GM12878 (cell line): Measurements from ENCODE around the gene NECAB2. TPM values are rescaled to one million over a fixed set of nuclear protein-coding genes. Genes with fewer than 3 reads are reported as not detected.

Experiments used
- ATAC-seq: fragments of 200-7000 bp; cut with Tn5 transposase; 3 replicates; pipeline ENCODE4 v1.9.1; 2020; ENCODE audit warnings: mild to moderate bottlenecking, moderate library complexity
- BruUV-seq: library from RNA; stranded (reverse); fragments of 400-500 nt; replicated peaks from 2 replicates; lab custom pipeline; 2021; lab: Mats Ljungman, UMichigan
- CTCF ChIA-PET: fragments of 300-600 bp; sonication (Branson Sonifier 250); formaldehyde crosslinking; extraction: SDS; loops from one replicate; lab custom pipeline; 2021; ENCODE audit warnings: inconsistent platforms; lab: Yijun Ruan, JAX
- POLR2A ChIA-PET: fragments of 350-600 bp; formaldehyde crosslinking; extraction: SDS; loops from one replicate; lab custom pipeline; 2021; ENCODE audit warnings: inconsistent platforms; lab: Charles Lee
- RAD21 ChIA-PET: fragments of 300-600 bp; sonication (Branson Sonifier 250); formaldehyde crosslinking; loops from one replicate; lab custom pipeline; 2023; ENCODE audit warnings: antibody characterized with exemption; ENCODE audit not compliant: unreplicated experiment; lab: Charles Lee
- SMC1A ChIA-PET: fragments of 300-600 bp; sonication (Branson Sonifier 250); formaldehyde crosslinking; loops from one replicate; lab custom pipeline; 2023; ENCODE audit not compliant: unreplicated experiment, uncharacterized antibody; lab: Charles Lee
- DNase-seq: peaks from one replicate; pipeline ENCODE4 v3.0.0-alpha.2; 2011; ENCODE audit warnings: low read depth, low spot score
- FAIRE-seq: peaks from 3 replicates; lab custom pipeline; 2011; peaks lifted over from hg19 to GRCh38; lab: Jason Lieb, UNC
- H2AFZ ChIP-seq: 2 replicates; pipeline ENCODE4 v1.6.0; 2011; ENCODE audit warnings: low read depth, low read length, control low read depth; ENCODE audit not compliant: control insufficient read depth
- H3K27ac ChIP-seq: 2 replicates; pipeline ENCODE4 v1.5.1; 2011; ENCODE audit warnings: control low read depth; ENCODE audit not compliant: control insufficient read depth, insufficient read depth
- H3K27me3 ChIP-seq, 2 experiments: replicated peaks in 1 of 2; 2 replicates each; pipeline versions ENCODE4 v1.6.0 to v1.6.1; 2011; ENCODE audit warnings: low read length in 1 of 2; ENCODE audit not compliant: control insufficient read depth in 2 of 2, insufficient read depth in 2 of 2
- H3K36me3 ChIP-seq, 2 experiments: 2 replicates each; pipeline ENCODE4 v1.5.1; 2011; ENCODE audit warnings: low read length in 1 of 2; ENCODE audit not compliant: control insufficient read depth in 2 of 2, insufficient read depth in 2 of 2
- H3K4me1 ChIP-seq: 2 replicates; pipeline ENCODE4 v1.6.1; 2011; ENCODE audit warnings: mild to moderate bottlenecking, low read length, moderate library complexity, mixed read lengths; ENCODE audit not compliant: control insufficient read depth, insufficient read depth
- H3K4me2 ChIP-seq: 2 replicates; pipeline ENCODE4 v1.6.0; 2011; ENCODE audit warnings: control low read depth; ENCODE audit not compliant: control insufficient read depth, insufficient read depth
- H3K4me3 ChIP-seq: fragments of 200-600 bp; sonication (generic); 2 replicates; pipeline ENCODE4 v1.5.1; 2016
- H3K79me2 ChIP-seq: 2 replicates; pipeline ENCODE4 v1.6.0; 2011; ENCODE audit warnings: low read length; ENCODE audit not compliant: control insufficient read depth, insufficient read depth
- H3K9ac ChIP-seq: 2 replicates; pipeline ENCODE4 v1.8.0; 2011; ENCODE audit warnings: low read length, control low read depth, mixed read lengths; ENCODE audit not compliant: control insufficient read depth, insufficient read depth
- H3K9me3 ChIP-seq: replicated peaks from 3 replicates; pipeline ENCODE4 v1.5.1; 2011; ENCODE audit warnings: mild to moderate bottlenecking, low read length; ENCODE audit not compliant: control insufficient read depth, insufficient read depth
- H4K20me1 ChIP-seq: 2 replicates; pipeline ENCODE4 v1.6.0; 2011; ENCODE audit not compliant: control insufficient read depth, insufficient read depth
- ATF2 ChIP-seq: IDR thresholded peaks from 2 replicates; pipeline ENCODE4 v1.6.1; 2012; ENCODE audit warnings: low read length, inconsistent platforms
- BCL3 ChIP-seq: IDR thresholded peaks from 2 replicates; pipeline ENCODE4 v1.6.1; 2011; ENCODE audit warnings: borderline replicate concordance, low read depth, mild to moderate bottlenecking, moderate library complexity, low read length; ENCODE audit not compliant: insufficient read depth, poor library complexity, severe bottlenecking
- FOXK2 ChIP-seq: fragments of 450-650 bp; IDR thresholded peaks from 2 replicates; pipeline ENCODE4 v1.6.1; 2017; ENCODE audit warnings: mild to moderate bottlenecking, moderate library complexity
- HCFC1 ChIP-seq: fragments of 150-350 bp; IDR thresholded peaks from 2 replicates; pipeline ENCODE4 v1.6.1; 2014; ENCODE audit warnings: low read length
- HDAC2 ChIP-seq: fragments of 200-600 bp; sonication (generic); IDR thresholded peaks from 2 replicates; pipeline ENCODE4 v1.6.1; 2017
- MEF2A ChIP-seq: IDR thresholded peaks from 2 replicates; pipeline ENCODE4 v1.6.1; 2011; ENCODE audit warnings: low read depth, mild to moderate bottlenecking, low read length, moderate library complexity; ENCODE audit not compliant: insufficient read depth
- NFYB ChIP-seq: IDR thresholded peaks from 2 replicates; pipeline ENCODE4 v1.6.1; 2011; ENCODE audit warnings: low read depth, mild to moderate bottlenecking, low read length, improper control_type of control experiment, moderate library complexity; ENCODE audit not compliant: insufficient read depth
- RCOR1 ChIP-seq: conservative IDR thresholded peaks from 2 replicates; pipeline ENCODE4 v1.6.1; 2012; ENCODE audit warnings: low read depth, low read length, improper control_type of control experiment
- SREBF1 ChIP-seq: IDR thresholded peaks from 2 replicates; pipeline ENCODE4 v1.6.1; 2012; ENCODE audit warnings: mild to moderate bottlenecking, low read length
- ZBED1 ChIP-seq: IDR thresholded peaks from 2 replicates; pipeline ENCODE4 v1.6.1; 2016; ENCODE audit warnings: borderline replicate concordance
- WGBS: methylation state at CpG from one replicate; pipeline ENCODE4 v1.1.6; 2016; ENCODE audit warnings: low lambda C conversion rate; ENCODE audit not compliant: insufficient replicate concordance, insufficient coverage; ENCODE audit errors: missing lambda C conversion rate; 5-methylcytosine and 5-hydroxymethylcytosine counted together
- in situ Hi-C: fragments of 300-500 bp; cut with MboI; formaldehyde crosslinking; loops from 9 replicates; pipeline ENCODE4 v1.14.3; 2018; ENCODE audit warnings: mixed read lengths
- intact Hi-C: fragments of 100-400 bp; cut with micrococcal nuclease; formaldehyde crosslinking; loops from one replicate; pipeline ENCODE4 v1.14.2; 2022; ENCODE audit not compliant: unreplicated experiment
- polyA plus RNA-seq, 11 experiments: library from polyadenylated mRNA; depleted of rRNA in 4 of 11; unstranded in 6 of 11; stranded (reverse) in 5 of 11; fragments of >200 nt; fragmentation: Nextera tagmentation in 4 of 11; fragmentation: Illumina TruSeq in 1 of 11; extraction: Ambion mirVana in 4 of 11; extraction: Trizol in 1 of 11; gene quantifications; 1 replicate in 1 of 11; 2 replicates in 10 of 11; pipeline versions ENCODE4 v1.2.1 to v1.2.3, GENCODE V29; 2011 to 2016; ENCODE audit warnings: inconsistent platforms in 2 of 11, missing spikeins in 2 of 11, low read depth in 1 of 11
- total RNA-seq, 4 experiments: library from RNA; depleted of rRNA in 3 of 4; stranded (reverse); fragments of >200 nt in 3 of 4; fragmentation: Illumina TruSeq in 1 of 4; extraction: Trizol in 1 of 4; gene quantifications; 2 replicates each; pipeline versions ENCODE4 v1.2.1 to v1.2.3, GENCODE V29; 2013 to 2021
- TF ChIP-seq, protein P1 (sequence below): fragments of 450-650 bp; IDR thresholded peaks from 2 replicates; pipeline ENCODE4 v1.6.1; 2016; ENCODE audit warnings: mild to moderate bottlenecking, moderate library complexity, borderline replicate concordance
- TF ChIP-seq, protein P2 (sequence below): fragments of 450-650 bp; formaldehyde crosslinking; IDR thresholded peaks from 2 replicates; pipeline ENCODE4 v1.4.0; 2020; ENCODE audit warnings: mild to moderate bottlenecking, moderate library complexity

Gene NECAB2
- total and polyA plus RNA-seq, 10 of the 15 experiments (the other 5 are each of a cell fraction or from before 2014, with no cell fraction given) = not detected

GRCh38 chr16:83951544-83951943, 16.5 kb upstream of the NECAB2 start (continued):
- TF ChIP-seq, protein P1, sequence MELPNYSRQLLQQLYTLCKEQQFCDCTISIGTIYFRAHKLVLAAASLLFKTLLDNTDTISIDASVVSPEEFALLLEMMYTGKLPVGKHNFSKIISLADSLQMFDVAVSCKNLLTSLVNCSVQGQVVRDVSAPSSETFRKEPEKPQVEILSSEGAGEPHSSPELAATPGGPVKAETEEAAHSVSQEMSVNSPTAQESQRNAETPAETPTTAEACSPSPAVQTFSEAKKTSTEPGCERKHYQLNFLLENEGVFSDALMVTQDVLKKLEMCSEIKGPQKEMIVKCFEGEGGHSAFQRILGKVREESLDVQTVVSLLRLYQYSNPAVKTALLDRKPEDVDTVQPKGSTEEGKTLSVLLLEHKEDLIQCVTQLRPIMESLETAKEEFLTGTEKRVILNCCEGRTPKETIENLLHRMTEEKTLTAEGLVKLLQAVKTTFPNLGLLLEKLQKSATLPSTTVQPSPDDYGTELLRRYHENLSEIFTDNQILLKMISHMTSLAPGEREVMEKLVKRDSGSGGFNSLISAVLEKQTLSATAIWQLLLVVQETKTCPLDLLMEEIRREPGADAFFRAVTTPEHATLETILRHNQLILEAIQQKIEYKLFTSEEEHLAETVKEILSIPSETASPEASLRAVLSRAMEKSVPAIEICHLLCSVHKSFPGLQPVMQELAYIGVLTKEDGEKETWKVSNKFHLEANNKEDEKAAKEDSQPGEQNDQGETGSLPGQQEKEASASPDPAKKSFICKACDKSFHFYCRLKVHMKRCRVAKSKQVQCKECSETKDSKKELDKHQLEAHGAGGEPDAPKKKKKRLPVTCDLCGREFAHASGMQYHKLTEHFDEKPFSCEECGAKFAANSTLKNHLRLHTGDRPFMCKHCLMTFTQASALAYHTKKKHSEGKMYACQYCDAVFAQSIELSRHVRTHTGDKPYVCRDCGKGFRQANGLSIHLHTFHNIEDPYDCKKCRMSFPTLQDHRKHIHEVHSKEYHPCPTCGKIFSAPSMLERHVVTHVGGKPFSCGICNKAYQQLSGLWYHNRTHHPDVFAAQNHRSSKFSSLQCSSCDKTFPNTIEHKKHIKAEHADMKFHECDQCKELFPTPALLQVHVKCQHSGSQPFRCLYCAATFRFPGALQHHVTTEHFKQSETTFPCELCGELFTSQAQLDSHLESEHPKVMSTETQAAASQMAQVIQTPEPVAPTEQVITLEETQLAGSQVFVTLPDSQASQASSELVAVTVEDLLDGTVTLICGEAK = no peak
- TF ChIP-seq RCOR1 = no peak
- TF ChIP-seq, protein P2, sequence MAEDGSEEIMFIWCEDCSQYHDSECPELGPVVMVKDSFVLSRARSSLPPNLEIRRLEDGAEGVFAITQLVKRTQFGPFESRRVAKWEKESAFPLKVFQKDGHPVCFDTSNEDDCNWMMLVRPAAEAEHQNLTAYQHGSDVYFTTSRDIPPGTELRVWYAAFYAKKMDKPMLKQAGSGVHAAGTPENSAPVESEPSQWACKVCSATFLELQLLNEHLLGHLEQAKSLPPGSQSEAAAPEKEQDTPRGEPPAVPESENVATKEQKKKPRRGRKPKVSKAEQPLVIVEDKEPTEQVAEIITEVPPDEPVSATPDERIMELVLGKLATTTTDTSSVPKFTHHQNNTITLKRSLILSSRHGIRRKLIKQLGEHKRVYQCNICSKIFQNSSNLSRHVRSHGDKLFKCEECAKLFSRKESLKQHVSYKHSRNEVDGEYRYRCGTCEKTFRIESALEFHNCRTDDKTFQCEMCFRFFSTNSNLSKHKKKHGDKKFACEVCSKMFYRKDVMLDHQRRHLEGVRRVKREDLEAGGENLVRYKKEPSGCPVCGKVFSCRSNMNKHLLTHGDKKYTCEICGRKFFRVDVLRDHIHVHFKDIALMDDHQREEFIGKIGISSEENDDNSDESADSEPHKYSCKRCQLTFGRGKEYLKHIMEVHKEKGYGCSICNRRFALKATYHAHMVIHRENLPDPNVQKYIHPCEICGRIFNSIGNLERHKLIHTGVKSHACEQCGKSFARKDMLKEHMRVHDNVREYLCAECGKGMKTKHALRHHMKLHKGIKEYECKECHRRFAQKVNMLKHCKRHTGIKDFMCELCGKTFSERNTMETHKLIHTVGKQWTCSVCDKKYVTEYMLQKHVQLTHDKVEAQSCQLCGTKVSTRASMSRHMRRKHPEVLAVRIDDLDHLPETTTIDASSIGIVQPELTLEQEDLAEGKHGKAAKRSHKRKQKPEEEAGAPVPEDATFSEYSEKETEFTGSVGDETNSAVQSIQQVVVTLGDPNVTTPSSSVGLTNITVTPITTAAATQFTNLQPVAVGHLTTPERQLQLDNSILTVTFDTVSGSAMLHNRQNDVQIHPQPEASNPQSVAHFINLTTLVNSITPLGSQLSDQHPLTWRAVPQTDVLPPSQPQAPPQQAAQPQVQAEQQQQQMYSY (CRISPR knock-in tag) = no peak

DNA sequence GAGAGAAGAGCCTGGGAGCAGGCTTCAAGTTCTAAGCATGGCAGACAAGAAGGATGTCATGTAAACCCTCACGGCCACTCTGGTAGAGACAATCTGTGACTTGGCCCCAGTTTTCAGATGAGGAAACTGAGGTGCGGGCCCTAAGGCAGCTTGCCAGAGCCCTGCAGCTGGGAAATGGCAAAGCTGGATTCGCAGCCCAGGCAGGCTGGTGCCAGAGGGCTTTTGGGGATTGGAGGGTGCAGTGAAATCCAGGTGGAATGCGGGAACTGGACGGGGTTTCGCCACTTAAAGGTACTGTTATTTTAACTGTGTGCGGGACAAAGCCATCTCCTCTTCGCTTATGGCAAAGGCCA, 15.5 kb upstream of the NECAB2 start:
- Histone ChIP-seq H3K9ac (no peak overlapping the region), H3K36me3 (no peaks in the 10 kb centered on the region), H3K9me3 (no peaks in the 10 kb centered on the region), H3K4me2 (peak overlapping the region; percentile 97; the same call in 1 of the 2 replicates), H3K4me3 (no peak overlapping the region), H3K27me3 (no peaks in the 10 kb centered on the region), H4K20me1 (no peaks in the 10 kb centered on the region), H3K4me1 (peaks cover 3% of the 10 kb centered on the region; the same call in 1 of the 2 replicates), H3K27ac (no peak overlapping the region), H2AFZ (peak overlapping the region; percentile 46; the same call in 1 of the 2 replicates), H3K79me2 (no peaks in the 10 kb centered on the region)
- ATAC-seq (no peak), DNase-seq (no peak), FAIRE-seq (no peak)
- intact Hi-C loops (loop anchor here (10.0 kb wide), 2 partner anchors 352 to 552 kb away; partner anchors contain the start of gene MEAK7), in situ Hi-C loops (loop anchor here (10.0 kb wide), 1 partner anchor 652 kb away; no protein-coding TSS in a partner anchor)
- TF ChIP-seq HCFC1 = no peak
- TF ChIP-seq NFYB = no peak
- no peak for TF ChIP-seq ATF2
- TF ChIP-seq HDAC2 = no peak
- no peak for TF ChIP-seq MEF2A
- TF ChIP-seq FOXK2 = no peak
- TF ChIP-seq ZBED1 = no peak
- no peak for TF ChIP-seq BCL3
- no peak for TF ChIP-seq SREBF1
- POLR2A ChIA-PET = no interaction called here
- no TSS peak for BruUV-seq
- CTCF ChIA-PET = no interaction called here
- SMC1A ChIA-PET = no interaction called here
- RAD21 ChIA-PET = no interaction called here
- whole genome bisulfite sequencing = 61% methylated on average over 8 of the region's 8 CpGs
